Endothelial cell of umbilical vein (primary cell): ENCODE results near the gene HOXD8. TPM values are rescaled to one million over a fixed set of nuclear protein-coding genes. Genes with fewer than 3 reads are reported as not detected.

ENCODE experiments used
- BruUV-seq: library from RNA; stranded (reverse); fragments of 400-500 nt; replicated peaks from 2 replicates; lab custom pipeline; 2021; lab: Mats Ljungman, UMichigan
- CTCF ChIA-PET: fragments of 300-600, 350-600 bp; sonication (Branson Sonifier 250); formaldehyde crosslinking; loops from one replicate; lab custom pipeline; 2021; ENCODE audit warnings: antibody characterized with exemption, inconsistent platforms; lab: Charles Lee
- POLR2A ChIA-PET: fragments of 300-600, 350-600 bp; sonication (Branson Sonifier 250); formaldehyde crosslinking; loops from one replicate; lab custom pipeline; 2021; ENCODE audit warnings: antibody characterized with exemption, inconsistent platforms; lab: Charles Lee
- DNase-seq: peaks from one replicate; pipeline ENCODE4 v3.0.0-alpha.2; 2011; ENCODE audit warnings: low read depth, low spot score
- FAIRE-seq: peaks from 2 replicates; lab custom pipeline; 2011; peaks lifted over from hg19 to GRCh38; lab: Jason Lieb, UNC
- H2AFZ ChIP-seq: 2 replicates; pipeline ENCODE4 v1.6.0; 2012; ENCODE audit warnings: low read depth, low read length, control low read depth, inconsistent platforms
- H3K27ac ChIP-seq: 2 replicates; pipeline ENCODE4 v1.5.1; 2011; ENCODE audit warnings: low read depth, mild to moderate bottlenecking, control low read depth, low read length, moderate library complexity; ENCODE audit not compliant: insufficient read depth
- H3K27me3 ChIP-seq, 2 experiments: 2 replicates each; pipeline versions ENCODE4 v1.6.0 to v1.6.1; 2011; ENCODE audit warnings: low read length in 2 of 2, mixed read lengths in 1 of 2; ENCODE audit not compliant: control insufficient read depth in 2 of 2, insufficient read depth in 2 of 2
- H3K36me3 ChIP-seq, 2 experiments: 2 replicates in 1 of 2; 3 replicates in 1 of 2; pipeline ENCODE4 v1.5.1; 2011; ENCODE audit warnings: low read length in 2 of 2, mild to moderate bottlenecking in 1 of 2, moderate library complexity in 1 of 2; ENCODE audit not compliant: control insufficient read depth in 2 of 2, insufficient read depth in 2 of 2; ENCODE audit errors: extremely low read depth in 1 of 2
- H3K4me1 ChIP-seq: 3 replicates; pipeline ENCODE4 v1.5.1; 2011; ENCODE audit warnings: mild to moderate bottlenecking, low read length; ENCODE audit not compliant: control insufficient read depth, insufficient read depth; ENCODE audit errors: extremely low read depth
- H3K4me2 ChIP-seq: 2 replicates; pipeline ENCODE4 v1.6.1; 2011; ENCODE audit warnings: low read length, control low read depth, mixed read lengths; ENCODE audit not compliant: insufficient read depth
- H3K4me3 ChIP-seq, 3 experiments: fragments of 200-600 bp in 1 of 3; sonication (generic), shearing (Covaris generic) in 1 of 3; replicated peaks in 1 of 3; 2 replicates each; pipeline ENCODE4 v1.5.1; 2011 to 2016; ENCODE audit warnings: control low read depth in 3 of 3, low read length in 3 of 3, mild to moderate bottlenecking in 2 of 3, inconsistent platforms in 1 of 3, low read depth in 1 of 3, moderate library complexity in 1 of 3; ENCODE audit not compliant: insufficient read depth in 1 of 3
- H3K79me2 ChIP-seq: 2 replicates; pipeline ENCODE4 v1.6.0; 2012; ENCODE audit warnings: low read length, inconsistent platforms; ENCODE audit not compliant: control insufficient read depth, insufficient read depth
- H3K9ac ChIP-seq: replicated peaks from 2 replicates; pipeline ENCODE3; 2011; ENCODE audit warnings: low read length, control low read depth; ENCODE audit not compliant: insufficient read depth; ENCODE audit errors: extremely low read depth
- H3K9me1 ChIP-seq: replicated peaks from 3 replicates; pipeline ENCODE4 v1.6.0; 2011; ENCODE audit warnings: mild to moderate bottlenecking, low read length; ENCODE audit not compliant: control insufficient read depth, insufficient read depth; ENCODE audit errors: extremely low read depth
- H3K9me3 ChIP-seq: replicated peaks from 2 replicates; pipeline ENCODE4 v1.5.1; 2012; ENCODE audit warnings: low read length, inconsistent platforms; ENCODE audit not compliant: control insufficient read depth, insufficient read depth
- H4K20me1 ChIP-seq: replicated peaks from 2 replicates; pipeline ENCODE3; 2011; ENCODE audit warnings: mild to moderate bottlenecking, low read length; ENCODE audit not compliant: control insufficient read depth, insufficient read depth; ENCODE audit errors: extremely low read depth
- EZH2 ChIP-seq: IDR thresholded peaks from 2 replicates; pipeline ENCODE4 v1.6.1; 2012; ENCODE audit warnings: borderline replicate concordance, low read depth, mild to moderate bottlenecking, moderate library complexity, low read length, inconsistent platforms; ENCODE audit not compliant: severe bottlenecking
- FOS ChIP-seq: IDR thresholded peaks from 2 replicates; pipeline ENCODE4 v1.6.1; 2011; ENCODE audit warnings: mild to moderate bottlenecking, low read length, moderate library complexity, borderline replicate concordance; ENCODE audit not compliant: insufficient read depth
- GATA2 ChIP-seq: IDR thresholded peaks from 2 replicates; pipeline ENCODE4 v1.7.0; 2011; ENCODE audit warnings: low read depth, mild to moderate bottlenecking, moderate library complexity, mixed read lengths, low read length; ENCODE audit not compliant: insufficient read length, insufficient read depth
- JUN ChIP-seq: IDR thresholded peaks from 2 replicates; pipeline ENCODE4 v1.6.1; 2011; ENCODE audit warnings: borderline replicate concordance, low read depth; ENCODE audit not compliant: insufficient read length, insufficient read depth
- MYC ChIP-seq: IDR thresholded peaks from one replicate; pipeline ENCODE4 v1.6.1; 2011; ENCODE audit warnings: mild to moderate bottlenecking, low read depth, low read length
- POLR2A ChIP-seq: IDR thresholded peaks from 2 replicates; pipeline ENCODE4 v1.6.1; 2012; ENCODE audit warnings: low read depth, mild to moderate bottlenecking, control low read depth, low read length
- POLR2AphosphoS5 ChIP-seq: IDR thresholded peaks from 2 replicates; pipeline ENCODE4 v1.6.1; 2012; ENCODE audit warnings: low read depth, mild to moderate bottlenecking, control low read depth, low read length, moderate library complexity; ENCODE audit not compliant: insufficient read depth
- dilution Hi-C: fragments of 300-500 bp; cut with MboI; formaldehyde crosslinking; loops from one replicate; pipeline ENCODE4 v1.15.0; 2019; ENCODE audit warnings: low sequenced_read_pairs; ENCODE audit not compliant: extremely low pct_ligation_motif_present
- intact Hi-C: fragments of 100-400 bp; cut with micrococcal nuclease; formaldehyde crosslinking; loops from one replicate; pipeline ENCODE4 v1.10.0; 2022
- polyA plus RNA-seq, 4 experiments: library from polyadenylated mRNA; depleted of rRNA in 3 of 4; stranded (reverse) in 3 of 4; unstranded in 1 of 4; fragments of >200 nt; gene quantifications; 2 replicates each; pipeline versions ENCODE4 v1.2.1 to v1.2.3, GENCODE V29; 2011 to 2012; ENCODE audit warnings: missing spikeins in 1 of 4
- total RNA-seq: library from RNA; stranded (reverse); gene quantifications from 2 replicates; pipeline ENCODE4 v1.2.3, GENCODE V29; 2021
- TF ChIP-seq, protein P1 (sequence below): IDR thresholded peaks from 2 replicates; pipeline ENCODE4 v1.6.1; 2011; ENCODE audit not compliant: insufficient read depth, insufficient read length
- TF ChIP-seq, protein P2 (sequence below), 2 donors: IDR thresholded peaks; 1 replicate in 1 of 2; 2 replicates in 1 of 2; pipeline ENCODE4 v1.5.1; 2011; ENCODE audit warnings: low read length in 2 of 2, mild to moderate bottlenecking in 2 of 2, moderate library complexity in 2 of 2, control low read depth in 1 of 2, inconsistent platforms in 1 of 2, low read depth in 1 of 2; ENCODE audit not compliant: insufficient read depth in 1 of 2; ENCODE audit errors: extremely low read depth in 1 of 2

HOXD8 gene
- total and polyA plus RNA-seq, 2 donors (not counting 3 experiments of a cell fraction or from before 2014, with no cell fraction given): 6.4 to 15.6 TPM

DNA sequence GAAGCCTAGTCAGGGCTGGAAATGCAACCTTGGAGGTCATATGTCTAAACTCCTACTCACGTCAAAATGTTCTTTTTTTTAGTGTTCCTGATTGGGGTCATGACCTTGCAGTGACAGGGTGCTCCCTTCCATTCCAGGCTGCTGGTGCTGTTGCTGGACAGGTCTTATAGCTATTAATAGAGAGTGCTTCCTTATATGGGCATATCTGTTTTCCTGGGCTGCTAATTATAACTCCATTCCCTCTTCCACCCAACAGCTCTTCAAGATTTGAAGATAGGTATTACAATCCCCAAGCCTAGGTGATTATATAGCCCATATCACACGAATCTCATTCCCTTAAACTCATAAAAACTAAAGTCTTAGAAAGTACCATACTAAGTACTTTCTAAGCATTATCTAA lies 40.2 kb downstream of the HOXD8 start:
- Histone ChIP-seq H3K79me2 (no peaks in the 10 kb centered on the region), H3K4me1 (peaks cover 3% of the 10 kb centered on the region), H3K9ac (no peak overlapping the region), H3K4me2 (no peak overlapping the region), H3K27me3 (peaks cover 0 to 7% of the 10 kb centered on the region in 2 experiments), H2AFZ (no peak overlapping the region), H4K20me1 (no peaks in the 10 kb centered on the region), H3K36me3 (no peaks in the 10 kb centered on the region), H3K27ac (no peak overlapping the region), H3K9me1 (no peaks in the 10 kb centered on the region), H3K4me3 (no peak overlapping the region), H3K9me3 (no peaks in the 10 kb centered on the region)
- CTCF ChIA-PET: interaction anchor here (0.6 to 2.5 kb wide), 6 partner anchors 9 to 385 kb away, joined by 3 to 12 read pairs (median 3); no protein-coding TSS in a partner anchor
- dilution Hi-C loops: no loop called here
- no peak for DNase-seq
- POLR2A ChIA-PET: no interaction called here
- BruUV-seq: no TSS peak
- TF ChIP-seq MYC: no peak
- no peak for TF ChIP-seq EZH2
- no peak for TF ChIP-seq JUN
- TF ChIP-seq, protein P1, sequence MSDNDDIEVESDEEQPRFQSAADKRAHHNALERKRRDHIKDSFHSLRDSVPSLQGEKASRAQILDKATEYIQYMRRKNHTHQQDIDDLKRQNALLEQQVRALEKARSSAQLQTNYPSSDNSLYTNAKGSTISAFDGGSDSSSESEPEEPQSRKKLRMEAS: no peak
- no peak for TF ChIP-seq FOS
- TF ChIP-seq, protein P2, sequence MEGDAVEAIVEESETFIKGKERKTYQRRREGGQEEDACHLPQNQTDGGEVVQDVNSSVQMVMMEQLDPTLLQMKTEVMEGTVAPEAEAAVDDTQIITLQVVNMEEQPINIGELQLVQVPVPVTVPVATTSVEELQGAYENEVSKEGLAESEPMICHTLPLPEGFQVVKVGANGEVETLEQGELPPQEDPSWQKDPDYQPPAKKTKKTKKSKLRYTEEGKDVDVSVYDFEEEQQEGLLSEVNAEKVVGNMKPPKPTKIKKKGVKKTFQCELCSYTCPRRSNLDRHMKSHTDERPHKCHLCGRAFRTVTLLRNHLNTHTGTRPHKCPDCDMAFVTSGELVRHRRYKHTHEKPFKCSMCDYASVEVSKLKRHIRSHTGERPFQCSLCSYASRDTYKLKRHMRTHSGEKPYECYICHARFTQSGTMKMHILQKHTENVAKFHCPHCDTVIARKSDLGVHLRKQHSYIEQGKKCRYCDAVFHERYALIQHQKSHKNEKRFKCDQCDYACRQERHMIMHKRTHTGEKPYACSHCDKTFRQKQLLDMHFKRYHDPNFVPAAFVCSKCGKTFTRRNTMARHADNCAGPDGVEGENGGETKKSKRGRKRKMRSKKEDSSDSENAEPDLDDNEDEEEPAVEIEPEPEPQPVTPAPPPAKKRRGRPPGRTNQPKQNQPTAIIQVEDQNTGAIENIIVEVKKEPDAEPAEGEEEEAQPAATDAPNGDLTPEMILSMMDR (IDR thresholded peaks at IDR 0.05; ENCODE audit: extremely low read depth in 1 of 2, insufficient read depth in 1 of 2, low read depth in 1 of 2, low read length in 2 of 2): no peak
- no peak for TF ChIP-seq POLR2AphosphoS5
- no peak for TF ChIP-seq POLR2A
- no peak for TF ChIP-seq GATA2
- FAIRE-seq: no peak
- intact Hi-C loops: no loop called here
